Gastrocnemius medialis (tissue), 4 donors: ENCODE results near the gene ZNF70.

Experiments
- POLR2A ChIP-seq, 2 donors: fragments of 450-650 bp; IDR thresholded peaks; one replicate each; pipeline ENCODE4 v1.6.1; 2017; ENCODE audit warnings: antibody characterized with exemption in 2 of 2, mild to moderate bottlenecking in 2 of 2, moderate library complexity in 2 of 2
- TF ChIP-seq, protein P1 (sequence below), 5 experiments: fragments of 450-650 bp in 3 of 5; fragments of 200-600 bp in 2 of 5; sonication (generic) in 2 of 5; IDR thresholded peaks in 4 of 5; conservative IDR thresholded peaks in 1 of 5; 1 replicate in 4 of 5; 2 replicates in 1 of 5; pipeline ENCODE4 v1.5.1; 2016 to 2019; ENCODE audit warnings: antibody characterized with exemption in 5 of 5, mild to moderate bottlenecking in 3 of 5, moderate library complexity in 3 of 5

- TF ChIP-seq, protein P1, sequence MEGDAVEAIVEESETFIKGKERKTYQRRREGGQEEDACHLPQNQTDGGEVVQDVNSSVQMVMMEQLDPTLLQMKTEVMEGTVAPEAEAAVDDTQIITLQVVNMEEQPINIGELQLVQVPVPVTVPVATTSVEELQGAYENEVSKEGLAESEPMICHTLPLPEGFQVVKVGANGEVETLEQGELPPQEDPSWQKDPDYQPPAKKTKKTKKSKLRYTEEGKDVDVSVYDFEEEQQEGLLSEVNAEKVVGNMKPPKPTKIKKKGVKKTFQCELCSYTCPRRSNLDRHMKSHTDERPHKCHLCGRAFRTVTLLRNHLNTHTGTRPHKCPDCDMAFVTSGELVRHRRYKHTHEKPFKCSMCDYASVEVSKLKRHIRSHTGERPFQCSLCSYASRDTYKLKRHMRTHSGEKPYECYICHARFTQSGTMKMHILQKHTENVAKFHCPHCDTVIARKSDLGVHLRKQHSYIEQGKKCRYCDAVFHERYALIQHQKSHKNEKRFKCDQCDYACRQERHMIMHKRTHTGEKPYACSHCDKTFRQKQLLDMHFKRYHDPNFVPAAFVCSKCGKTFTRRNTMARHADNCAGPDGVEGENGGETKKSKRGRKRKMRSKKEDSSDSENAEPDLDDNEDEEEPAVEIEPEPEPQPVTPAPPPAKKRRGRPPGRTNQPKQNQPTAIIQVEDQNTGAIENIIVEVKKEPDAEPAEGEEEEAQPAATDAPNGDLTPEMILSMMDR (IDR thresholded peaks at IDR 0.05 in 4 of 5, conservative IDR thresholded peaks at IDR 0.05 in 1 of 5) = no peak
- TF ChIP-seq POLR2A (IDR thresholded peaks at IDR 0.05) = no peak
Observed at GRCh38 chr22:23693979-23694680, 56.8 kb downstream of the ZNF70 start.
